Measurements from ENCODE around the gene SPACA4.

The SPACA4 gene

GRCh38 chr19:48582168-48582567 lies 24.4 kb upstream of the SPACA4 start:
- no peak for DNase-seq (ENCODE audit: low spot score)
- no peak for TF ChIP-seq CTCF (IDR thresholded peaks at IDR 0.05; ENCODE audit: borderline replicate concordance, control extremely low read depth, extremely low read depth, insufficient read depth, missing control alignments)
- in situ Hi-C loops (cut with MboI; ENCODE audit: low sequenced_read_pairs, unreplicated experiment): loop anchor here (25.0 kb wide), 1 partner anchor 270 kb away; a partner anchor contains a TSS

DNA sequence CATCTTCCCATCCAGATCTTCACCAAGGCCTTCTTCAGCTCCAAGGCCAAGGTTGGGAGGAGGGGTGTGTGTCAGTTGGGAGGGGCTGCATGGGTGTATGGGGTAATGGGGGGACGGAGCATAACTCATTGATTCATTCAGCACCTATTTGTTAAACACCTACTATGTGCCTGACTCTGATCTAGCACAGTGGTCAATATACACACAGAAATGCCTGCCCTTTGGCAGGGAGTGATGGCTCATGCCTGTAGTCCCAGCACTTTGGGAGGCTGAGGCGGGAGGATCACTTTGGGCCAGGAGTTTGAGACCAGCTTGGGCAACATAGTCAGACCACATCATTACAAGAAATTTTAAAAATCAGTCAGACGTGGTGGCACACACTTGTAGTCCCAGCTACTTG lies 19.2 kb upstream of the SPACA4 start:
- no peak for DNase-seq (ENCODE audit: low spot score)
- in situ Hi-C loops (cut with MboI; ENCODE audit: low sequenced_read_pairs, unreplicated experiment): loop anchor here (5.0 to 25.0 kb wide), 2 partner anchors 80 to 275 kb away; a partner anchor contains a TSS
- TF ChIP-seq CTCF (IDR thresholded peaks at IDR 0.05; ENCODE audit: borderline replicate concordance, control extremely low read depth, extremely low read depth, insufficient read depth, missing control alignments): no peak

DNA sequence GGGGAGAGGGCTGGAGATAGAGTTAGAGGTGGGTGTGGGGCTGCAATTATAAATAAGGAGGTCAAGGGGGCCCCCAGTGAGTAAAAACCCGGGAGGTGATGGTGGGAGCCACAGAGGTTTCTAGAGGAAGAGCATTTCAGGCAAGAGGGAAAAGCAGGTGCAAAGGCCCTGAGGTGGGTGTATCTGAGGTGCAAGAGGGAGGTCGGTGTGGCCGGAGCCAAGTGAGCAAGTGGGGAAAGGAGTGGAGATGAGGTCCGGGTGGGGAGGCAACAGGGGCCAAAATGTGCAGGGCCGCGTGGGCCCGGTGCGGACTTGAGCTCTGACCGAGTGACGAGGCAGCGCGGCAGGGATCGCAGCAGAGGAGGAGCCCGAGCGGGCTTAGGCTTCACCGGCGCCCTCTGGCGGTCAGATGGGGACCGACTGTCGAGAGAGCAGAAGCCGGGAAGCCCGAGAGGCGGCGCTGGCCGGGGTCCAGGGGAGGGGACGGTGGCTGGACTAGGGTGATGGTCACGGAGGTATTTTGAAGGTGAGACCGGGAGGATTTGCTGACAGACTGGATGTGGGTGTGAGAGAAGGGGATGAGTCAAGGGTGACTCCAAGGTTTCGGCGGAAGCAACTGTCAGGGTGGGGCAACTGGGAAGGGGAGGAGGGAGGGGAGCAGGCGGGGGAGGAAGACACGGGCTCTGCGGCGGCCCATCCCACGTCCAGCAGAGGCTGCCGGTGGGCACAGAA lies 17.7 kb upstream of the SPACA4 start:
- TF ChIP-seq CTCF (IDR thresholded peaks at IDR 0.05; ENCODE audit: borderline replicate concordance, control extremely low read depth, extremely low read depth, insufficient read depth, missing control alignments): peak; percentile 95
- peak; percentile 93 for DNase-seq (ENCODE audit: low spot score)
- in situ Hi-C loops (cut with MboI; ENCODE audit: low sequenced_read_pairs, unreplicated experiment): loop anchor here (5.0 to 25.0 kb wide), 2 partner anchors 82 to 277 kb away; a partner anchor contains a TSS

- TF ChIP-seq CTCF (IDR thresholded peaks at IDR 0.05; ENCODE audit: borderline replicate concordance, control extremely low read depth, extremely low read depth, insufficient read depth, missing control alignments): no peak
- in situ Hi-C loops (cut with MboI; ENCODE audit: low sequenced_read_pairs, unreplicated experiment): loop anchor here (25.0 kb wide), 1 partner anchor 279 kb away; a partner anchor contains a TSS
- no peak for DNase-seq (ENCODE audit: low spot score)
Observed at GRCh38 chr19:48591021-48591420, 15.5 kb upstream of the SPACA4 start.

DNA sequence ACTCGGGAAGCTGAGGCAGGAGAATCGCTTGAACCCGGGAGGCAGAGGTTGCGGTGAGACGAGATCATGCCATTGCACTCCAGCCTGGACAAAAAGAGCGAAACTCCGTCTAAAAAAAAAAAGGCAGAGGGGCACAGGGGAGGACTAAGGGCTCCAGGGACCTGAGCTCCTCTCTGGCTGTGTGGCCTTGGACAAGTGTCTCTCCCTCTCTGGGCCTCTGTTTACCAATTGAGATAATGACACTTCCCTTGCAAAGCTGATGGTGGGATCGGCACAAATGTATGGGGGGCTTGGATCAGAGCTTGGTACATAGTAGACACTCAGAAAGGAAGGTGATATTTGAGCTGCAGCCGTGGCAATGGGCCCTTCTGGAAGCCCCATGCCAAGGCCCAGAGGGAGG lies 11.4 kb upstream of the SPACA4 start:
- in situ Hi-C loops (cut with MboI; ENCODE audit: low sequenced_read_pairs, unreplicated experiment): loop anchor here (25.0 kb wide), 1 partner anchor 283 kb away; a partner anchor contains a TSS
- no peak for TF ChIP-seq CTCF (IDR thresholded peaks at IDR 0.05; ENCODE audit: borderline replicate concordance, control extremely low read depth, extremely low read depth, insufficient read depth, missing control alignments)
- DNase-seq (ENCODE audit: low spot score): no peak

DNA sequence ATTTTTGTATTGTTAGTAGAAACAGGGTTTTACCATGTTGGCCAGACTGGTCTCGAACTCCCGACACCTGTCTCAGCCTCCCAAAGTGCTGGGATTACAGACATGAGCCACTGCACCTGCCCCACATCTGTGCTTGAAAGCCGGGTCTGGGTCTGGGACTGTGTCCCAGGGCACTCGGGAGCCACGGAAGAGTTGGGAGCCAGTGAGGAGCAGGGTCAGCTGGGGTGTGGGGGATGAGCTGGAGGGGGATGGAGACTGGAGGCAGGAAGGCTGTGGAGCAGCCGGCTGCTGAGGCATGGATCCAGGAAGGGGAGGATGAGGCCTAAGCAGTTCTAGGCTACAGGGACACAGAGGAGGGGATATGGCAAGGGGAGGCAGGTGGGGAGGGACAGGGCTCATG lies 10.7 kb upstream of the SPACA4 start:
- no peak for DNase-seq (ENCODE audit: low spot score)
- in situ Hi-C loops (cut with MboI; ENCODE audit: low sequenced_read_pairs, unreplicated experiment): loop anchor here (25.0 kb wide), 1 partner anchor 284 kb away; a partner anchor contains a TSS
- TF ChIP-seq CTCF (IDR thresholded peaks at IDR 0.05; ENCODE audit: borderline replicate concordance, control extremely low read depth, extremely low read depth, insufficient read depth, missing control alignments): no peak

Data from GM13976 (cell line).